H9 (cell line): ENCODE measurements around the gene RELB. TPM values are rescaled to one million over a fixed set of nuclear protein-coding genes. Genes with fewer than 3 reads are reported as not detected.

Experiments used
- DNase-seq: peaks from one replicate; pipeline ENCODE4 v3.0.0-alpha.2; 2017
- H2AFZ ChIP-seq: one replicate; pipeline ENCODE4 v1.6.1; 2013; ENCODE audit warnings: mild to moderate bottlenecking, low read length, control low read depth, moderate library complexity
- H2AK5ac ChIP-seq: 2 replicates; pipeline ENCODE4 v1.6.1; 2013; ENCODE audit warnings: low read length, control low read depth, mixed read lengths; ENCODE audit not compliant: insufficient read length
- H2BK120ac ChIP-seq: one replicate; pipeline ENCODE4 v1.6.1; 2013; ENCODE audit warnings: low read depth, mild to moderate bottlenecking, low read length, control low read depth, inconsistent platforms; ENCODE audit not compliant: poor library complexity, severe bottlenecking
- H2BK12ac ChIP-seq: 2 replicates; pipeline ENCODE4 v1.6.1; 2013; ENCODE audit warnings: low read length, control low read depth, mixed read lengths, low read depth; ENCODE audit not compliant: insufficient read length
- H2BK15ac ChIP-seq: 2 replicates; pipeline ENCODE4 v1.6.1; 2013; ENCODE audit warnings: low read depth, low read length, control low read depth
- H2BK20ac ChIP-seq: one replicate; pipeline ENCODE4 v1.6.1; 2013; ENCODE audit warnings: low read depth, mild to moderate bottlenecking, low read length, control low read depth, inconsistent platforms; ENCODE audit not compliant: poor library complexity, severe bottlenecking
- H2BK5ac ChIP-seq: 2 replicates; pipeline ENCODE4 v1.6.1; 2013; ENCODE audit warnings: low read length, control low read depth, mixed read lengths; ENCODE audit not compliant: insufficient read length
- H3K14ac ChIP-seq: 2 replicates; pipeline ENCODE4 v1.6.1; 2013; ENCODE audit warnings: low read length, control low read depth; ENCODE audit not compliant: insufficient read depth
- H3K18ac ChIP-seq: 2 replicates; pipeline ENCODE4 v1.6.1; 2013; ENCODE audit warnings: low read depth, mild to moderate bottlenecking, mixed read lengths, low read length, control low read depth; ENCODE audit not compliant: insufficient read length
- H3K23ac ChIP-seq: 2 replicates; pipeline ENCODE4 v1.6.1; 2013; ENCODE audit warnings: low read length, control low read depth, mixed read lengths, low read depth; ENCODE audit not compliant: insufficient read length
- H3K23me2 ChIP-seq: 2 replicates; pipeline ENCODE4 v1.6.1; 2013; ENCODE audit warnings: low read depth, mild to moderate bottlenecking, mixed read lengths, low read length, control low read depth; ENCODE audit not compliant: insufficient read length, poor library complexity, severe bottlenecking
- H3K27ac ChIP-seq: 2 replicates; pipeline ENCODE4 v1.5.1; 2013; ENCODE audit warnings: low read length, control low read depth, mixed read lengths, low read depth; ENCODE audit not compliant: insufficient read length
- H3K27me3 ChIP-seq: 2 replicates; pipeline ENCODE4 v1.6.1; 2013; ENCODE audit warnings: low read length, control low read depth, inconsistent platforms; ENCODE audit not compliant: insufficient read depth
- H3K4ac ChIP-seq: 2 replicates; pipeline ENCODE4 v1.6.1; 2013; ENCODE audit warnings: low read depth, mild to moderate bottlenecking, control low read depth, inconsistent platforms, low read length, moderate library complexity
- H3K4me1 ChIP-seq: 2 replicates; pipeline ENCODE4 v1.6.1; 2013; ENCODE audit warnings: low read length, control low read depth, inconsistent platforms; ENCODE audit not compliant: insufficient read depth
- H3K4me2 ChIP-seq: 2 replicates; pipeline ENCODE4 v1.6.1; 2013; ENCODE audit warnings: low read length, control low read depth, mixed read lengths; ENCODE audit not compliant: insufficient read length, insufficient read depth
- H3K56ac ChIP-seq: 2 replicates; pipeline ENCODE4 v1.6.1; 2013; ENCODE audit warnings: low read depth, mild to moderate bottlenecking, mixed read lengths, low read length, control low read depth; ENCODE audit not compliant: insufficient read length
- H3K79me1 ChIP-seq: 2 replicates; pipeline ENCODE4 v1.6.1; 2013; ENCODE audit warnings: low read depth, mild to moderate bottlenecking, moderate library complexity, low read length, control low read depth, inconsistent platforms; ENCODE audit not compliant: insufficient read depth, poor library complexity, severe bottlenecking
- H3K79me2 ChIP-seq: 2 replicates; pipeline ENCODE4 v1.6.1; 2013; ENCODE audit warnings: low read length, control low read depth, inconsistent platforms; ENCODE audit not compliant: insufficient read depth
- H3K9ac ChIP-seq: 2 replicates; pipeline ENCODE4 v1.6.1; 2013; ENCODE audit warnings: low read length, control low read depth, mixed read lengths; ENCODE audit not compliant: insufficient read length; ENCODE audit errors: extremely low read depth
- H3K9me3 ChIP-seq: one replicate; pipeline ENCODE4 v1.6.1; 2013; ENCODE audit warnings: low read depth, low read length, inconsistent platforms; ENCODE audit not compliant: control insufficient read depth
- H3T11ph ChIP-seq: one replicate; pipeline ENCODE4 v1.6.1; 2013; ENCODE audit warnings: mild to moderate bottlenecking, low read length, control low read depth, inconsistent platforms
- H4K20me1 ChIP-seq: one replicate; pipeline ENCODE4 v1.6.1; 2013; ENCODE audit not compliant: control insufficient read depth, insufficient read length, insufficient read depth
- H4K5ac ChIP-seq: 2 replicates; pipeline ENCODE4 v1.6.1; 2013; ENCODE audit warnings: low read depth, mild to moderate bottlenecking, mixed read lengths, low read length, control low read depth; ENCODE audit not compliant: insufficient read length
- H4K8ac ChIP-seq: replicated peaks from 2 replicates; pipeline ENCODE4 v1.6.1; 2013; ENCODE audit warnings: low read length, control low read depth, mixed read lengths, low read depth; ENCODE audit not compliant: insufficient read length
- H4K91ac ChIP-seq: 2 replicates; pipeline ENCODE4 v1.6.1; 2013; ENCODE audit warnings: low read depth, mild to moderate bottlenecking, moderate library complexity, mixed read lengths, low read length, control low read depth; ENCODE audit not compliant: insufficient read length
- H3K27ac Mint-ChIP-seq, 3 experiments: 2 replicates in 2 of 3; 3 replicates in 1 of 3; pipeline ENCODE4 v1.8.0; 2020 to 2021; ENCODE audit warnings: mixed read lengths in 3 of 3, mild to moderate bottlenecking in 1 of 3, moderate library complexity in 1 of 3
- H3K27me3 Mint-ChIP-seq: 2 replicates; pipeline ENCODE4 v1.8.0; 2021; ENCODE audit warnings: low read depth, mild to moderate bottlenecking, moderate library complexity, mixed read lengths
- H3K36me3 Mint-ChIP-seq, 3 experiments: 2 replicates in 2 of 3; 3 replicates in 1 of 3; pipeline ENCODE4 v1.8.0; 2020 to 2021; ENCODE audit warnings: low read depth in 3 of 3, mixed read lengths in 3 of 3; ENCODE audit not compliant: insufficient read depth in 1 of 3
- H3K4me1 Mint-ChIP-seq, 2 experiments: 2 replicates each; pipeline ENCODE4 v1.8.0; 2020; ENCODE audit warnings: mixed read lengths in 2 of 2
- H3K4me3 Mint-ChIP-seq, 2 experiments: 2 replicates in 1 of 2; 3 replicates in 1 of 2; pipeline ENCODE4 v1.8.0; 2020 to 2021; ENCODE audit warnings: mild to moderate bottlenecking in 2 of 2, mixed read lengths in 2 of 2, moderate library complexity in 1 of 2
- H3K9me3 Mint-ChIP-seq, 2 experiments: 2 replicates in 1 of 2; 3 replicates in 1 of 2; pipeline ENCODE4 v1.8.0; 2020; ENCODE audit warnings: mild to moderate bottlenecking in 2 of 2, mixed read lengths in 2 of 2, moderate library complexity in 1 of 2
- CTCF ChIP-seq: fragments of 200-600 bp; sonication (generic); conservative IDR thresholded peaks from 3 replicates; pipeline ENCODE4 v1.8.0; 2021; ENCODE audit warnings: antibody characterized with exemption, mild to moderate bottlenecking
- WGBS: extraction: QIAGEN DNeasy Blood & Tissue Kit; methylation state at CpG from one replicate; pipeline ENCODE4 v1.1.7; 2013; ENCODE audit warnings: missing lambda C conversion rate, low lambda C conversion rate, mixed read lengths; ENCODE audit not compliant: insufficient read length; ENCODE audit errors: extremely low coverage; 5-methylcytosine and 5-hydroxymethylcytosine counted together
- total RNA-seq: library from RNA; stranded (reverse); gene quantifications from 2 replicates; pipeline ENCODE4 v1.2.1, GENCODE V29; 2021

The RELB gene
- total RNA-seq, 1 experiment from 2014 or later, result 13.7 TPM

- Histone ChIP-seq H3K27me3 (no peaks in the 10 kb centered on the region), H2AK5ac (no peak overlapping the region), H3K18ac (no peak overlapping the region), H3K23me2 (no peaks in the 10 kb centered on the region), H3K27ac (no peak overlapping the region), H4K5ac (no peak overlapping the region), H3K9ac (no peak overlapping the region), H3K4me2 (no peak overlapping the region), H2BK12ac (no peak overlapping the region), H4K91ac (no peak overlapping the region), H3K56ac (no peak overlapping the region), H2BK120ac (no peak overlapping the region), H2AFZ (no peak overlapping the region), H3K14ac (no peak overlapping the region), H3T11ph (no peak overlapping the region), H3K4ac (no peak overlapping the region), H4K20me1 (no peaks in the 10 kb centered on the region), H3K23ac (no peak overlapping the region), H3K79me1 (no peaks in the 10 kb centered on the region), H2BK15ac (no peak overlapping the region), H3K9me3 (no peaks in the 10 kb centered on the region), H3K4me1 (no peaks in the 10 kb centered on the region), H2BK20ac (no peak overlapping the region), H3K79me2 (no peaks in the 10 kb centered on the region), H4K8ac (no peak overlapping the region), H2BK5ac (no peak overlapping the region)
- no peak overlapping the region for H3K4me3 Mint-ChIP-seq
- no peak for TF ChIP-seq CTCF
- H3K36me3 Mint-ChIP-seq, result peaks cover 0 to 8% (median 4%) of the 10 kb centered on the region in 3 experiments; a peak in 3 of 7 replicates
- DNase-seq, result no peak
- peaks cover 7 to 9% of the 10 kb centered on the region in 2 experiments for H3K4me1 Mint-ChIP-seq
- WGBS, result no CpG with 5 or more reads among the region's 2 CpGs
- H3K27ac Mint-ChIP-seq, result 0 out of 7 replicates have a peak overlapping the region, but pooled peaks of 1 of the 3 experiments have one; percentile 39
- H3K27me3 Mint-ChIP-seq, result no peaks in the 10 kb centered on the region
- no peaks in the 10 kb centered on the region for H3K9me3 Mint-ChIP-seq
Observed at GRCh38 chr19:45019187-45019586, 17.9 kb downstream of the RELB start.
